EL (cell line): Measurements from ENCODE around the gene AEBP1.

ENCODE experiments used
- DNase-seq: peaks from one replicate; pipeline ENCODE4 v3.0.0-alpha.2; 2016

Gene AEBP1

GRCh38 chr7:44103923-44104859 is at the start of gene AEBP1:
TSS of gene AEBP1 (plus strand) at chr7:44104345. CDS start at chr7:44104666, 321 bp downstream.
- peak; percentile 59 for DNase-seq

GRCh38 chr7:44056681-44057080 is 47.5 kb upstream of the AEBP1 start:
- no peak for DNase-seq

GRCh38 chr7:44057181-44057848 is 46.8 kb upstream of the AEBP1 start:
- no peak for DNase-seq

GRCh38 chr7:44057849-44058758 is 46.0 kb upstream of the AEBP1 start:
- DNase-seq = no peak

GRCh38 chr7:44058759-44059218 is 45.4 kb upstream of the AEBP1 start:
- no peak for DNase-seq

- no peak for DNase-seq
These were observed 44.7 kb upstream of the AEBP1 start for GRCh38 chr7:44059219-44060090.

- no peak for DNase-seq
These were observed 43.8 kb upstream of the AEBP1 start for GRCh38 chr7:44060091-44060947.

GRCh38 chr7:44060948-44061644 is 43.0 kb upstream of the AEBP1 start:
- no peak for DNase-seq

GRCh38 chr7:44061645-44062179 is 42.4 kb upstream of the AEBP1 start:
- no peak for DNase-seq

- no peak for DNase-seq
These were observed 41.8 kb upstream of the AEBP1 start for GRCh38 chr7:44062180-44062902.

- no peak for DNase-seq
These were observed 41.2 kb upstream of the AEBP1 start for GRCh38 chr7:44062903-44063295.

GRCh38 chr7:44063547-44063893 is 40.6 kb upstream of the AEBP1 start:
- DNase-seq = no peak

- DNase-seq = no peak
These were observed 40.1 kb upstream of the AEBP1 start for GRCh38 chr7:44063894-44064651.

- DNase-seq = no peak
These were observed 39.2 kb upstream of the AEBP1 start for GRCh38 chr7:44064791-44065430.

GRCh38 chr7:44065431-44066110 is 38.6 kb upstream of the AEBP1 start, which contains the start of gene PGAM2:
TSS of gene PGAM2 (minus strand) at chr7:44065567. CDS start at chr7:44065529, 38 bp downstream.
- DNase-seq = no peak

GRCh38 chr7:44066111-44066460 is 38.1 kb upstream of the AEBP1 start:
- no peak for DNase-seq

GRCh38 chr7:44066494-44067063 is 37.6 kb upstream of the AEBP1 start:
- no peak for DNase-seq
